NCI-H510A treated with DMSO at 0.1 percent for 48 hours (cell line): ENCODE measurements around the gene PILRA.
"Not testable (repeated sequence)": the region's sequence is repeated elsewhere in the genome, so short reads cannot be mapped to it uniquely, and the experiment has no call there.

Experiments
- DNase-seq: peaks from one replicate; lab custom pipeline; 2025; lab: John Stamatoyannopoulos, UW

The PILRA gene

DNA sequence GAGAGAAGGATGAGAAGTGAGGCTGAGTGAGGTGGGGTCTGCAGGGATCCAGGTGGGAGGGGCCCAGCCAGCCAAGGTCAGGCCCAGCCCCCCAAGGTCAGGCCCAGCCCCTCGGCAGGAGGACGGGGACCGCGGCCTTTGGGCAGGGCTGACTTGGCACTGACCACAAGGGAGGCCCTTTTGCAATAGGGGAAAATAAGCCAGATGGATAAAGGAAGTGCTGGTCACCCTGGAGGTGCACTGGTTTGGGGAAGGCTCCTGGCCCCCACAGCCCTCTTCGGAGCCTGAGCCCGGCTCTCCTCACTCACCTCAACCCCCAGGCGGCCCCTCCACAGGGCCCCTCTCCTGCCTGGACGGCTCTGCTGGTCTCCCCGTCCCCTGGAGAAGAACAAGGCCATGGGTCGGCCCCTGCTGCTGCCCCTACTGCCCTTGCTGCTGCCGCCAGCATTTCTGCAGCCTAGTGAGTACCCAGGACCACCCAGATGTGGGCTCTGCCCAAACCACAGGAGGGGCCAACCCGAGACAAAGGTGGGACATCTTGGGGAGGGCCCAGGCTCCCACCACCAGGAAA is at the start of gene PILRA:
PILRA (plus strand) TSS at position 227 of the 571 bp plus-strand sequence; CDS start at position 397, 170 bp downstream.
- no peak for DNase-seq

DNA sequence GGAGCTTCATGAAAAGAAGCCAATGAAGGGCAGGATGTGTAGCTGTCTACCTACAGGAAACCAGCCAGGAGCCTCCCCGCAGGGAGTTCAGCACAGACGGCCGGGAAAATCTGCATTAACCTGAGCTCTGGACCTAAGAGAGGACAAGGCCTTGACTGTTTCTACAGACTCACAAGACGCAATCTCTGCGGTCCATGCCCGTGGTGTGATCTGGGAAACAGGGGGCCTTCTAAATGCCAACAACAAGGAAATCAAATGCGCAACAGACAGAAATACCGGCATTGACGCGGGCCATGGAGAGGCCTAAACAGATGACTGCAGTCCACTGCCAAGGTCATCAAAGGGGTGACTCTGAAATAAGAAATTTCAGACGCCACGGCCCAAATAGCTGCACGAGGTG is 49.1 kb upstream of the PILRA start:
- DNase-seq, result not testable (repeated sequence)

DNA sequence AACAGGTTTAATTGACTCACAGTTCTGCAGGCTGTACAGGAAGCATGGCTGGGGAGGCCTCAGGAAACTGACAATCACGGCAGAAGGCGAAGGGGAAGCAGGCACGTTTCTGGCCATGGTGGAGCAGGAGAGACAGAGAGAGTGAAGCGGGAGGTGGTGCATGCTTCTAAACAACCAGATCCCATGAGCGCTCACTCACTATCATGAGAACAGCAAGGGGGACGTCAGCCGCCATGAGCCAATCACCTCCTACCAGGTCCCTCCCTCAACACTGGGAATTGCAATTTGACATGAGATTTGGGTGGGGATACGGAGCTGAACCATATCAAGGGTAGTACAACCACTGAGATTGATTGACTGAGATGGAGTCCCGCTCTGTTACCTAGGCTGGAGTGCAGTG is 47.6 kb upstream of the PILRA start:
- DNase-seq, result not testable (repeated sequence)

DNA sequence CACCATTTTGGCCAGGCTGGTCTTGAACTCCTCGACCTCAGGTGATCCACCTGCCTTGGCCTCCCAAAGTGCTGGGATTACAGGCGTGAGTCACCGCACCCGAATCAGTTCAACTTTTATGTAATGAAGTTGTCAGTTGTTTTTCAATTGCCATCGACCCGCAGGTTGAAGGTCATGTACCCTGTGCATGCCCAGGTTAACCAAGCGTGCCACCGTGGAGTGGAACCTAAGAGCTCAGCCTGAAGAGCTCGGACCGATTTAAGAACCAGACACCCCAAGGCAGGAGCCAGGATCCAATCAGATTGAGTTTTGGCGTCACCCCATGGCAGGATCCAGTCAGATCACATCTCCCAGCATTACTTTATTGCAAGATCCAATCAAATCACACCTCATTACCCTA is 46.4 kb upstream of the PILRA start:
- DNase-seq, result not testable (repeated sequence)

DNA sequence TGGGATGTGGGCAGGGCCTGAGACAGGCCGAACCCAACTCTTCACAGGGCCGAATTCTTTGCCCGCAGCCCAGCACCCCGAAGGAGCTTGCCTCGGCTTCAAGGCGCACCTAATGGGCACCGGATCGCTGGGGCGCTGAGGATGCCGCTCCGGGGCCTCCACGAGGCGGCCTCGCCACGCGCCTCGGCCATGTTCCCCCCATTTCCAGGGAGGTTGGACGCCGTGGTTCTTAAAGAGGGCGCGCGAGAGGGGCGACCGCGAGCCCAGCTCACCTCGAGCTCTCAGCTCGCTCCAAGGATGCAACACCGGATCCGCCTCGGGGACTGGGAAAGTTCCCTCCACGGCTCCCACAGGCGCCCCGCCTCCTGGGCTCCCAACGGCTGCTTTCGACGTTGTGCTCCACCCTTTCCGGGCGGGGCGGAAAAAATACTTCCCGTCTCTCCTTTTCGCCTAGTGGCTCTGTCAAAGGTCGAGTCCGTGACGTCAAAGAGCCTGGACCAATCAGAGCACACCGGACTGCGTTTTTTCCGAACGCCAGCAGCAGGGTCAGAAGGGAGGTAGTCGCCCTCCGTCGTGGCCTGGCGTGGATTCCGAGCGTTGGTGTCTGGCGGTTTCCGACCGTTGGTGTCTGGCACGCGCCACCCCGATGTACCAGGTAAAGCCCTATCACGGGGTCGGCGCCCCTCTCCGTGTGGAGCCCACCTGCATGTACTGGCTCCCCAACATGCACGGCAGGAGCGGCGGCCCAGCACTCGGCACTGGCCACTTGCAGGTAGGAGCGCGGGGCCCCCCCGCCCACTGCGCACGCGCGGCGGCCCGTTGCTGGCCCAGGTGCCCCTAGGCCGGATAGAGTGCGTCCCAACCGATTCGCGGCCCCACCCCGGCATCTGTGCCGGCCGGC is 37.5 kb upstream of the PILRA start:
- DNase-seq, result peak; percentile 72

DNA sequence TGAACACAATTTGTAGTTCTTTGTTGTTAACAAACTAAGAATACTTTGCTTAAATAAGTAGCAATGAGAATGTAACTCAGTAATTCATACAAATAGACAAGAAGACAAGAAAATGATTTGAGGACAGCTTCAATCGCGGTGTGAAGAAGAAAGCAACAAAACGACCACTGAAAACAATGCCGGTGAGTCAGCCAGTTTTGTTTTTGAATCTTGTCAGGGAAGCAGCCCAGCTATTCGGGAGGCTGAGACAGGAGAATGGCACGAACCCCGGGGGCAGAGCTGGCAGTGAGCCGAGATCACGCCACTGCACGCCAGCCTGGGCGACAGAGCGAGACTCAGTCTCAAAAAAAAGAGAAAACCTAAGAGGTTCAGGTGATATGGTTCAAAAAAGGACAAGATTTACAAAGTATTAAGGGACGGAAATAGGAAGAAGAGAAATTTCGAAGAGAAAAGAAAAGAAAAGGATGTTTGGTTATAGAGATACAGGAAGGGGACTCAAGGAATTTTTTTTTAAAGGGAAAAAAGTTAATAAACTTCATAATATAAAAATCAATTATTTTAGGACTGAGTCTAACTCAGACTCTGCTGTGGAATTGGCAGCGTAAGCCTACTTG is 35.1 kb upstream of the PILRA start:
- not testable (repeated sequence) for DNase-seq

DNA sequence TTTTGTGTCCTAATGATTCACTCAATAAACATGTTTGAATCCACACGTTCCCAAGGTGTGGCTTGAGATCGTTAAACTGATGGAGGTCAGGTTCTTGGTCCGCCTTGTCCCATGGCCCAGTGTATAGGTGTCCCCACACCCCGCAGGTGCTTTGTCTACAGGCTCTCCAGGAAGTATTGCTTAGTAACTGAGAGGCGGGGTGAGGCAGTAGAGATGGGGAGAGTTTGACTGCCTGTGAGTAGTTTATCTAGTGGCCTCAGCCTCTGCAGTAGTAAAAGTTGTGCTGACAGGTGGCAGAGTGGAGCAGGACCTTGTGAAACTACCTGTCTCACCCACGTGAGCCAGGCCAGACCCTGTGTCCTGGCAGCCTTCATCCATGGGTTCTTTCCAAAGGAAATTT is 32.0 kb upstream of the PILRA start:
- not testable (repeated sequence) for DNase-seq

DNA sequence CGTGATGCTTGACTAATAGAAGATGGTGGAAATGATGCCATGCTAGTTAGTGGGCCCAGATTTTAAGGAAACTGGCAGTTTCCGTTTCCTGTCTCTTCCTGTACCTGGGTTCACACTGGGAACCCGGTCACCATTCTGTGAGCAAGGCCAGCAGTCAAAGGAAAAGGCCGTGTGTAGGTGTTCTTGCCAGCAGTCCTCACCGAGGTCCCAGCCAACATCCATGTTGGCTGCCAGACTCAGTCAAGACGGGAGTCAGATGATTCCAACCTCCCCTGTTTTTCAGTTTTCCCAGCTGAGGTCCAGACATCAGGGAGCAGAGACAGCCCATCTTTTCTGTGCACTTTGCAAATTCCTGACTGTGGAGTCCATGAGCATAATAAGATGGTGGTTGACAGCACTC is 30.5 kb upstream of the PILRA start:
- DNase-seq, result no peak

DNA sequence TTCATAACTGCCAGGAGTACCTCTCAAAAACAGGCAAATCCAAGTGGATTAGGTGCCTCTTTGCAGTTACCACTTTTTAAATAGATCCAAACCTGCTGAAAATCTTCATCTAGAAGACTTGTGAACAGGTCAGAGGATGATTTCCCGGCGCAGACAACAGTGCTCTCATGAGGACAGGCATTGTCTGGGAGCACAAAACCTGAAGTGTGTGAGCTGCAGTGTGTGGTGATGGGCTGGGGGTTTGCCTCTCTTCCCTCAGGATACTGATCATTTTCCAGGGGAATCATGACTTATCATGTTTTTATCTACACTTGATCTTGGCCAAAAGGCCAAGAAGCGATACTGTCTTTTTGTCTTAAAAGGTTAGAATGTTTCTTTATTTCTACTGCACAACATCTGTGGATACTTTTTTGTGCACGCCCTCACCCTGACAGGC is 29.1 kb upstream of the PILRA start:
- DNase-seq, result not testable (repeated sequence)

DNA sequence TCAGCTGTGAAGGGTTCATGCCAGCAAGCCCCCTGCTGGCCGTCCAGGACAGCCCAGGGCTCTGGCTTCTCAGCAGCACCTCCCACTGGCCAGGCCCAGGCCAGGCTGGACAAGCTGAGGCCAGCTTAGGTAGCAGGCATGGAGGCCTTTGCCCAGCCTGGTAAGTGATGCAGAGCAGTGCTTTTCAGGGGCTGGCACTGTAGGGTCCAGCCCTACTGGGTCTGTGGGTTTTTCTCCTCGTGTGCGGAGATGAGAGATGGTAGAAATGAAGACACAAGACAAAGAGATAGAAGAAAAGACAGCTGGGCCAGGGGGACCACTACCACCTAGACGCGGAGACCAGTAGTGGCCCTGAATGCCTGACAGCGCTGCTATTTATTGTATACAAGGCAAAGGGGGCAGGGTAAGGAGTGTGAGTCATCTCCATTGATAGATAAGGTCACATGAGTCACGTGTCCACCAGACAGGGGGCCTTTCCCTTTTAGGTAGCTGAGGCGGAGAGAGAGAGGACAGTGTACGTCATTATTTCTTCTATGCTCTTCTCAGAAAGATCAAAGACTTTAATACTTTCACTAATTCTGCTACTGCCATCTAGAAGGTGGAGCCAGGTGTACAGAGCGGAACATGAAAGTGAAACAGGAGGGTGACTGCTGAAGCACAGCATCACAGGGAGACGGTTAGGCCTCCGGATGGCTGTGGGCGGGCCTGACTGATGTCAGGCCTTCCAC is 28.6 kb upstream of the PILRA start:
- DNase-seq, result not testable (repeated sequence)

DNA sequence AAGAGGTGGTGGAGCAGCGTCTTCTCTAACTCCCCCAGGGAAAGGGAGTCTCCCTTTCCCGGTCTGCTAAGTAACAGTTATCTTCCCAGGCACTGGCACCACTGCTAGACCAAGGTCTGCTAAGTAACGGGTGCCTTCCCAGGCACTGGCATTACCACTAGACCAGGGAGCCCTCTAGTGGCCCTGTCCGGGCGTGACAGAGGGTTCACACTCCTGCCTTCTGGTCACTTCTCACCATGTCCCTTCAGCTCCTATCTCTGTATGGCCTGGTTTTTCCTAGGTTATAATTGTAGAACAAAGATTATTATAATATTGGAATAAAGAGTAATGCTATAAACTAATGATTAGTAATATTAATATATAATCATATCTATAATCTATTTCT is 28.0 kb upstream of the PILRA start:
- peak; percentile 4 for DNase-seq

DNA sequence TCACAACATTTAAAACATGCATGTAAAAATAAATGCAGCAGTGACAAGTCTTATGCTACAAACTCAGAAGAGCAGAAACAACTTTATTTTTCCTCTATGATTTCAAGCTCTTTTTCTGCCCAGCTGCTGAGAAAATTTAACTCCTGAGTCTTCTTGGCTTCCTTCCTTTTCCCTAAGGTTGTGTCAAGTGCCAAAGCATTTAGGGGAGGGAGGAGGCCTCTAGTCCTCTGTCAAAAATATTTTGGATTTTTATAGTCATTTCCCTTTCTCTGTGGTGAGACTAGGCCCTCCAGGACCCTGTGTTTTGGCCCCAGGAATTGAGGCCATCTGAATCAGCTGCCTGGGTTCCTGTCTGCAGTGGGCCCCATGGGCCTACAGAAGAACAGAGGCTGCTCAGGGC is 26.4 kb upstream of the PILRA start:
- no peak for DNase-seq

DNA sequence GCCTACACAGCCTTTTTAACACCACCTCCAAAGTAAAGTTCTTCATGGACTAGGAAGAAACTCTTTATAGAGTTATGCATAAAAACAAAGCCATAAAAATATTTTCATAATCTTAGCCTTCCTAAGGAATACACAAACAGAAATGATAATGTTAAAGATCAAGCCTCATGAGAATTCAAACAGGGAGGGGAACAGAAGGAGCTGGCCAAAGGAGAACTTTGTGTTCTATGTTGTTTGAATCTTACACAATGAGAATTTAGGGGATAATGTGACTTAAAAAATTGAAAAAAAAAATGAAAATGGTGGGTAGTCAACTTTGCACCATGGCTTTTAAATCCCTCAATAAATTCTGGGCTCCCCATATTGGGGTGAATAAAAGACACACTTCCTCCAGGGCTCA is 24.5 kb upstream of the PILRA start:
- no peak for DNase-seq

DNA sequence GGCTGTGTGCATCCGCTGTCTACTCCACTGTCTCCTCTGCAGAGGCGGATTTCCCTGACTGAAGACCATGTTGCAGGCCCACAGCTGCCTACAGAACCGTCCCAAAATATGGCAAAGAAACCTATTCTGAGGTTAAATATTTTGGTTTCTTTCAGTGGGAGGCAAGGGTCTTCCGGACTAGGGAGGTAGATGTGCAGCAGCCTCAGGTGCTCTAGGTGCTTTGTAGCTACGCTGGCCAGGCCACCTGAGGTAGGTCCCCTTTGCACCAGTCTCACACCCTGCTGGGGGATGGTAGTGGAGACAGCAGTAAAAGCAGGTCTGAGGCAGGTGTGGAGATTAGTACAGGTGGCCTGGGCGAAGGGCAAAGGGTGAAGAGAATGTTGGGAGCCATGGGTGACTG is 23.5 kb upstream of the PILRA start:
- DNase-seq, result no peak

DNA sequence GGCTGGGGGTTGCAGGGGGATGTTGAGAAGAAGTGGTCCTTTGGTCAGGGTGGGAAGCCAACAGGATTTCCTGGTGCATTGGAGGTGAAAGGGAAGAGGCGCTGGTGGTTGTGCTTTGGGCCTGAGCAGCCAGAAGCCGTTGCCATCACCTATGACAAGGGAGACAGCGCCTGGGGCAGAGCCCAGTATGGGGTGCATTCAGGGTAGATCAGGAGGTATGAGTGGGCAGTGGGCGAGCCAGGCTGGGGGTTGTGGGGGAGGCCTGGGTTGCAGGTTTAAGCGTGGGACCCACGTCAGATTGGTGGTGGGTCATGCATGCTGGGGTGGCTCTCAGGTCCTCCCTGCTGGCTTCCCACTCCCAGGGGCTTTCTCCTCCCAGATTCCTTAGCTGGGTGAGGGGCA is 21.6 kb upstream of the PILRA start:
- no peak for DNase-seq

DNA sequence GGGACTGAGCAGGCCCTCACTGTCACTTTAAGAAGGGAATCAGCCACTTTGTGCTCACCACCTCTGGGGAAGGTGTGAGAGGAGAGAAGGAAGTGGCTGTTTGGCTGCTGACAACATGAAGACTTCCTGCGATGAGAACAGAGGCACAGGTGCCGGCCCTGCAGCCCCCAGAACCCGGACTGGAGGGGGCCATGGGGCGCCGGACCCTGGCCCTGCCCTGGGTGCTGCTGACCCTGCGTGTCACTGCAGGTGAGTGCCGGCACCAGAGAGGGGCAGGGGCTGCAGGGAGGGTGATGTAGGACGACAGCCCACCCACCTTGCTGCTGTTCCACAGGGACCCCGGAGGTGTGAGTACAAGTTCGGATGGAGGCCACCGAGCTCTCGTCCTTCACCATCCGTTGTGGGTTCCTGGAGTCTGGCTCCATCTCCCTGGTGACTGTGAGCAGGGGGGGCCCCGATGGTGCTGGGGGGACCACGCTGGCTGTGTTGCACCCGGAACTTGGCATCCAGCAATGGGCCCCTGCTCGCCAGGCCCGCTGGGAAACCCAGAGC is 21.0 kb upstream of the PILRA start:
- DNase-seq, result not testable (repeated sequence)

DNA sequence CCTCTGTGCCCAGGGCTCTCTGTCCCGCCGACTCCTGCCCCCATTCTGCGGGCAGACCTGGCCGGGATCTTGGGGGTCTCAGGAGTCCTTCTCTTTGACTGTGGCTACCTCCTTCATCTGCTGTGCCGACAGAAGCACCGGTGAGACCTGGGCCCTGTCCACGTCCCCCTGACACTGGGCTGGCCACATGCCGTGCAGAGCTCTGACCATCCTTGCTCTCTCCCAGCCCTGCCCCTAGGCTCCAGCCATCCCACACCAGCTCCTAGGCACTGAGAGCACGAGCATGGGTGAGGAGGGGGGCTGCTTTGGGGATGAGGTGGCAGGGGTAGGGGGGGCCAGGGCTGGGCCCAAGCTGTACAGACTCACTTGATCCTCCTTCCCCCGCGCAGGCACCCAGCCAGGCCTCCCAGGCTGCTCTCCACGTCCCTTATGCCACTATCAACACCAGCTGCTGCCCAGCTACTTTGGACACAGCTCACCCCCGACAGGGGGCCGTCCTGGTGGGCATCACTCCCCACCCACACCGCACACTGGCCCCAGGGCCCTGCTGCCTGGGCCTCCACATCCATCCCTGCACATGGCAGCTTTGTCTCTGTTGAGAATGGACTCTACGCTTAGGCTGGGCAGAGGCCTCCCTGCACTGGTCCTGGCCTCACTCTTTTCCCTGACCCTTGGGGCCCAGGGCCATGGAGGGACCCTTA is 20.2 kb upstream of the PILRA start:
- DNase-seq, result no peak

DNA sequence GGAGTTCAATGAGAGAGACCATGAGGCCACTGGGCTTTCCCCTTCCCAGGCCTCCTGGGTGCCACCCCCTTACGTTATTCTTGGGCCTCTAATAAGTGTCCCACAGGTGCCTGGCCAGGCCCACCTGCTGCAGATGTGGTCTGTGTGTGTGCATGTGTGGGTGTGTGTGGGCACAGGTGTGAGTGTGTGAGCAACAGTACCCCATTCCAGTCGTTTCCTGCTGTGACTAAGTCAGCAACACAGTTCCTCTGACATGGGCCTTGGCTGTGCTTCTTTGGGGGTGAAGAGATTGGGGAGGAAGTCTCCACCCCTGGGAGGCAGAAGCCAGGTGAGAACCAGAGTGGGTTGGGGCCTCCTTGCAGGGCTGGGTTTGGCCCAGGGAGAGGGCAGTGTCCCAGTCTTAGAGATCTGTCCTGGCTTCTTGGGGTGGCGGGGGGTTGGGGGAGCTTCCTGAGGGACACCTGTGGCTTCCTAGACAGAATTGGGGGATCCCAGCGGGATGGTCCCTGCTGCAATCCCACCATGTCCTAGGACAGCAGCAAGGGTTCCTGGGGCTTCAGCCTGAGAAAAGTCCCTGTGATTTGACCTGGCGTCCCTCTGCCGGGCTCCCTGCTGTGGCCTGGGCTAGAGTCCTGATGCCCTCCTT is 19.5 kb upstream of the PILRA start:
- no peak for DNase-seq

DNA sequence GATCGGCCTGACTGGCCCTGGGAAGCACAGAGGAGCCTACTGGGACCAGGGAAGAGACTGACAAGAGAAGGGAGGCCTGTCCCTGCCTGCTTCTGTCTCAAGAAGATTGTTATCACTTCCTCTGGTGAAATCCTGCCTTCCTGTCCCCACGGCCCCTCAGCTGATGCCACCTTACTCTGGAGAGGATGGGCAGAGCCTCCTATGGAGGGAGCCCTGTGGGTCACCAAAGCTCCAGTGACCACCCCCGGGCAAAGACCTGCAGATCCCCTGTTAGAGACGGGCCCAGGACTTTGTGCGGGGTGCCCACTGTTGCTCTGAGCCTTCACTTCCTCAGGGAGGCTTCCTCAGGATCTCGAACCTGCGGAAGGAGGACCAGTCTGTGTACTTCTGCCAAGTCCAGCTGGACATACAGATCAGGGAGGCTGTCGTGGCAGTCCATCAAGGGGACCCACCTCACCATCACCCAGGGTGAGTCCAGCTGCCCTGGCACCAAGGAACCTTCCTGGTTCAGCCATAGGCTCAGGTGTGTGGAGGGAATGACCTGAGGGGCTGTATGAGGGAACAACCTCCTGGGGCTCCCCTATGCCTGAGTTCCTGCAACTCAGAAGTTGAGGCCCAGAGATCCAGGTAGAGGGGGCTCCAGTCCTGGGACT is 16.7 kb upstream of the PILRA start:
- no peak for DNase-seq

DNA sequence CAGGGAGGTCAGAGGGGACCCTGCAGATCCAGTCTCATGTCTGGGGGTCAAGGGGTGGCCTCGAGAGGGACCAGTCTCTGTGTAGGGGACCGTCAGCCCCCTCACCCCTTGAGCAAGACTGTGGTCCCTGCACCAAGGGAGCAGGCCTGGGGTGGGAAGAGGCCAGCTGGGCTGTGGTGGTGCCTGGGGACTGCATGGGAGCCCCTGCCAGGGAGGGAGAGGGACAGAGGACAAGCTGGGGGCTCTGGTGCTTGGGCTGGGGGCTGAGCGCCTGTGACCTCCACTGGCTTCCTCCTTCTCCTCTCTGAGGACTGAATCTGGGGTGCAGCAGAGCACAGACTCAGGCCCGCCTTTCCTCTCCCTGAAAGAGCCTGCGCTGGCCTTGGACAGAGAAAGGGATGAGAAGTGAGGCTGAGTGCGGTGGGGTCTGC is 16.1 kb upstream of the PILRA start:
- no peak for DNase-seq
